CD14-positive monocyte (primary cell): ENCODE data around the gene MRPS27. TPM values are rescaled to one million over a fixed set of nuclear protein-coding genes. Genes with fewer than 3 reads are reported as not detected.
A peak's percentile ranks its signal among the peaks of the same experiment; 100 is the strongest.

ENCODE experiments used
- DNase-seq, 3 donors: peaks; one replicate each; pipeline ENCODE4 v3.0.0-alpha.2; 2011 to 2022
- H2AFZ ChIP-seq: 2 replicates; pipeline ENCODE4 v1.6.0; 2012; ENCODE audit warnings: mild to moderate bottlenecking, low read depth, low read length, inconsistent platforms; ENCODE audit not compliant: insufficient read depth, poor library complexity, severe bottlenecking
- H3K27ac ChIP-seq, 2 donors: 1 replicate in 1 of 2; 2 replicates in 1 of 2; pipeline ENCODE4 v1.5.1; 2012 to 2013; ENCODE audit warnings: low read length in 2 of 2, control low read depth in 1 of 2, inconsistent platforms in 1 of 2, low read depth in 1 of 2, mild to moderate bottlenecking in 1 of 2
- H3K27me3 ChIP-seq, 2 donors: one replicate each; pipeline versions ENCODE4 v1.6.0 to v1.6.1; 2011 to 2013; ENCODE audit warnings: low read length in 2 of 2; ENCODE audit not compliant: control insufficient read depth in 2 of 2, insufficient read depth in 2 of 2
- H3K36me3 ChIP-seq, 2 donors: replicated peaks in 1 of 2; 1 replicate in 1 of 2; 2 replicates in 1 of 2; pipeline versions ENCODE4 v1.5.1 to v1.6.1; 2012 to 2013; ENCODE audit warnings: low read length in 2 of 2, control low read depth in 1 of 2, inconsistent platforms in 1 of 2, mild to moderate bottlenecking in 1 of 2; ENCODE audit not compliant: insufficient read depth in 2 of 2, control insufficient read depth in 1 of 2
- H3K4me1 ChIP-seq, 2 donors: 1 replicate in 1 of 2; 2 replicates in 1 of 2; pipeline versions ENCODE4 v1.5.1 to v1.6.1; 2012 to 2013; ENCODE audit warnings: low read length in 2 of 2, control low read depth in 1 of 2, inconsistent platforms in 1 of 2, mild to moderate bottlenecking in 1 of 2, moderate library complexity in 1 of 2; ENCODE audit not compliant: insufficient read depth in 2 of 2, control insufficient read depth in 1 of 2
- H3K4me2 ChIP-seq: replicated peaks from 2 replicates; pipeline ENCODE3; 2012; ENCODE audit warnings: low read length, moderate library complexity, mild to moderate bottlenecking; ENCODE audit not compliant: poor library complexity, severe bottlenecking; ENCODE audit errors: extremely low read depth
- H3K4me3 ChIP-seq, 3 experiments: fragments of 200-600 bp in 1 of 3; sonication (generic) in 1 of 3; replicated peaks in 1 of 3; 1 replicate in 2 of 3; 2 replicates in 1 of 3; pipeline ENCODE4 v1.5.1; 2011 to 2013; ENCODE audit warnings: low read length in 3 of 3, mild to moderate bottlenecking in 3 of 3, control low read depth in 2 of 3, low read depth in 2 of 3, inconsistent platforms in 1 of 3, moderate library complexity in 1 of 3
- H3K79me2 ChIP-seq: 2 replicates; pipeline ENCODE4 v1.6.0; 2012; ENCODE audit warnings: mild to moderate bottlenecking, control low read depth, inconsistent platforms, low read length, moderate library complexity; ENCODE audit not compliant: insufficient read depth
- H3K9ac ChIP-seq: 2 replicates; pipeline ENCODE4 v1.6.0; 2017; ENCODE audit warnings: low read length, mild to moderate bottlenecking; ENCODE audit not compliant: insufficient read depth, poor library complexity, severe bottlenecking
- H3K9me3 ChIP-seq, 2 donors: replicated peaks in 1 of 2; 1 replicate in 1 of 2; 2 replicates in 1 of 2; pipeline versions ENCODE4 v1.5.1 to v1.6.1; 2012 to 2013; ENCODE audit warnings: low read length in 2 of 2, control low read depth in 1 of 2; ENCODE audit not compliant: control insufficient read depth in 1 of 2, insufficient read depth in 1 of 2
- H4K20me1 ChIP-seq: 2 replicates; pipeline ENCODE4 v1.6.0; 2012; ENCODE audit warnings: mild to moderate bottlenecking, low read length, control low read depth, moderate library complexity; ENCODE audit not compliant: insufficient read depth
- H3K27ac Mint-ChIP-seq, 7 donors: one replicate each; pipeline ENCODE4 v1.8.0; 2020; ENCODE audit warnings: mild to moderate bottlenecking in 7 of 7, mixed read lengths in 7 of 7, moderate library complexity in 6 of 7, inconsistent platforms in 2 of 7
- H3K27me3 Mint-ChIP-seq, 3 donors: one replicate each; pipeline ENCODE4 v1.8.0; 2021 to 2022; ENCODE audit warnings: low read depth in 3 of 3, mild to moderate bottlenecking in 3 of 3, mixed read lengths in 3 of 3, moderate library complexity in 3 of 3, inconsistent platforms in 1 of 3
- H3K36me3 Mint-ChIP-seq, 2 donors: one replicate each; pipeline ENCODE4 v1.8.0; 2020; ENCODE audit warnings: mixed read lengths in 2 of 2, inconsistent platforms in 1 of 2, mild to moderate bottlenecking in 1 of 2
- H3K4me1 Mint-ChIP-seq: one replicate; pipeline ENCODE4 v1.8.0; 2020; ENCODE audit warnings: mild to moderate bottlenecking, mixed read lengths
- H3K4me3 Mint-ChIP-seq, 2 donors: one replicate each; pipeline ENCODE4 v1.8.0; 2020; ENCODE audit warnings: mild to moderate bottlenecking in 2 of 2, mixed read lengths in 2 of 2, moderate library complexity in 1 of 2
- H3K9me3 Mint-ChIP-seq, 7 donors: one replicate each; pipeline ENCODE4 v1.8.0; 2020 to 2022; ENCODE audit warnings: mixed read lengths in 7 of 7, mild to moderate bottlenecking in 6 of 7, moderate library complexity in 6 of 7, inconsistent platforms in 2 of 7
- CTCF ChIP-seq: fragments of 200-600 bp; IDR thresholded peaks from one replicate; pipeline ENCODE4 v1.8.0; 2022; ENCODE audit warnings: antibody characterized with exemption, mild to moderate bottlenecking
- WGBS: methylation state at CpG from one replicate; pipeline ENCODE4 v1.1.5; 2013; ENCODE audit warnings: missing lambda C conversion rate; ENCODE audit not compliant: insufficient coverage; 5-methylcytosine and 5-hydroxymethylcytosine counted together
- intact Hi-C, 2 donors: fragments of 100-400 bp; cut with micrococcal nuclease; formaldehyde crosslinking; loops; one replicate each; pipeline versions ENCODE4 v1.15.0 to v1.15.1; 2023
- polyA plus RNA-seq, 3 donors: library from polyadenylated mRNA; depleted of rRNA in 1 of 3; unstranded in 2 of 3; stranded (reverse) in 1 of 3; fragments of 300-500 nt in 2 of 3; fragments of >200 nt in 1 of 3; fragmentation: Illumina TruSeq in 2 of 3; gene quantifications; 1 replicate in 2 of 3; 2 replicates in 1 of 3; pipeline ENCODE4 v1.2.3, GENCODE V29; 2012 to 2021

Gene MRPS27
- polyA plus RNA-seq, 3 donors, result 13.3 to 19.2 (median 15.3) TPM

DNA sequence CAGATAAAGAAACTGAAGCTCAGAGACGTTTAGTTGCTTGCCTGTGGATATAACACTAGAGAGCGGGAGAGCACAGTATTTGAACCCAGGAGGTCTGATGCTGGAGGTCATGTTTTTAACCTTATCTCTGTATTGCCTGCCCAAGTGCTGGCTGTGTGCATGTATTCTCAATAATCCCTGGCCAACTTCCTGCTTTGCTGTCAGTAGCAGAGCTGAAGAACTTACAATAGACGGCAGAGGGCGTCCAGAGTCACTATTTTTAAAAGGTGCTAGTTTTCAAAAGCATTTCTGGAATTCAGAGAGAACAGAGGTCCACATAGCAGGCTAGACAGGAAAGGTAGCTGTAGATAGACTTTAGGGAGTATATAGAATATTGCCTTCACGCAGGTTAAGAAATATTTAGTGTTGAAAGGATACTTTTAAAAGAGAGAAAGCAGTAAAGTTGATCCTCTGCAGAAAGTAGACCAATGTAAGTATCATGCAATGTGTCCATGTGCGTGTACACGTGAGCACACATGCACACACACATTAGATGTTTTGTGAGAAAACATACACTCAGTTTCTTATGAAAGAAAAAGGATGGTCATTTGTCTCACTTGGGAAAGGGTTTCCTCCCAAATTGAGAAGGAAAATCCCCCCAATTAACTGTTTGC is 46.4 kb upstream of the MRPS27 start:
- peak; percentile 57 to 77 (median 71) for DNase-seq
- Histone ChIP-seq H3K4me1 (peaks cover 54 to 55% of the 10 kb centered on the region in 2 donors), H3K36me3 (peaks cover 0 to 12% of the 10 kb centered on the region in 2 donors), H4K20me1 (no peaks in the 10 kb centered on the region), H3K9ac (no peak overlapping the region), H3K27me3 (no peaks in the 10 kb centered on the region), H3K4me2 (no peak overlapping the region), H3K9me3 (no peaks in the 10 kb centered on the region), H3K4me3 (no peak overlapping the region), H2AFZ (no peak overlapping the region), H3K27ac (no peak overlapping the region), H3K79me2 (no peaks in the 10 kb centered on the region)
- intact Hi-C loops, result loop anchor here (2.0 to 10.0 kb wide), 2 partner anchors 158 kb away; no protein-coding TSS in a partner anchor
- peak overlapping the region in 1 of 7 donors; percentile 2 for H3K27ac Mint-ChIP-seq
- TF ChIP-seq CTCF, result peak; percentile 82
- 23% methylated on average over 4 of the region's 7 CpGs for WGBS
- H3K27me3 Mint-ChIP-seq, result peaks cover 0 to 2% (median 2%) of the 10 kb centered on the region in 3 donors
- peaks cover 12 to 17% of the 10 kb centered on the region in 2 donors for H3K36me3 Mint-ChIP-seq
- no peak overlapping the region for H3K4me3 Mint-ChIP-seq
- peaks cover 56% of the 10 kb centered on the region for H3K4me1 Mint-ChIP-seq
- peaks cover 0 to 8% (median 4%) of the 10 kb centered on the region in 7 donors for H3K9me3 Mint-ChIP-seq

GRCh38 chr5:72364951-72365350 is 44.9 kb upstream of the MRPS27 start:
- no peaks in the 10 kb centered on the region for H3K9me3 ChIP-seq
- H3K4me3 ChIP-seq, result no peak overlapping the region
- DNase-seq, result no peak
- no peaks in the 10 kb centered on the region for H3K27me3 ChIP-seq
- no peak for TF ChIP-seq CTCF
- H3K79me2 ChIP-seq, result no peaks in the 10 kb centered on the region
- H4K20me1 ChIP-seq, result no peaks in the 10 kb centered on the region
- 100% methylated on average over 3 of the region's 4 CpGs for WGBS
- H3K27ac ChIP-seq, result no peak overlapping the region
- H3K9me3 Mint-ChIP-seq, result peaks cover 0 to 8% (median 5%) of the 10 kb centered on the region in 7 donors
- no peak overlapping the region for H3K9ac ChIP-seq
- H3K36me3 ChIP-seq, result peaks cover 0 to 24% of the 10 kb centered on the region in 2 donors
- H3K4me3 Mint-ChIP-seq, result no peak overlapping the region
- peaks cover 0 to 2% (median 2%) of the 10 kb centered on the region in 3 donors for H3K27me3 Mint-ChIP-seq
- no peak overlapping the region for H3K4me2 ChIP-seq
- intact Hi-C loops, result loop anchor here in 1 of 2 donors (10.0 kb wide), 1 partner anchor 160 kb away; no protein-coding TSS in a partner anchor
- H2AFZ ChIP-seq, result no peak overlapping the region
- H3K4me1 Mint-ChIP-seq, result peaks cover 48% of the 10 kb centered on the region
- H3K27ac Mint-ChIP-seq, result peak overlapping the region in 1 of 7 donors; percentile 67
- H3K36me3 Mint-ChIP-seq, result peaks cover 21 to 25% of the 10 kb centered on the region in 2 donors
- H3K4me1 ChIP-seq, result peaks cover 46% of the 10 kb centered on the region in 2 donors
